G401.6 (cell line): ENCODE measurements around the gene ZBTB21.

ENCODE experiments used
- FAIRE-seq: peaks from 2 replicates; lab custom pipeline; 2012; peaks lifted over from hg19 to GRCh38; lab: Jason Lieb, UNC

Gene ZBTB21

GRCh38 chr21:42039911-42040351 lies 29.8 kb upstream of the ZBTB21 start:
- no peak for FAIRE-seq

- FAIRE-seq = no peak
Measured at GRCh38 chr21:42039470-42039901, 29.3 kb upstream of the ZBTB21 start.

GRCh38 chr21:42038826-42039425 lies 28.8 kb upstream of the ZBTB21 start:
- FAIRE-seq = no peak

- no peak for FAIRE-seq
Measured at GRCh38 chr21:42038393-42038792, 28.2 kb upstream of the ZBTB21 start.

- FAIRE-seq = no peak
Measured at GRCh38 chr21:42037943-42038342, 27.8 kb upstream of the ZBTB21 start.

- FAIRE-seq = no peak
Measured at GRCh38 chr21:42037516-42037915, 27.4 kb upstream of the ZBTB21 start.

- no peak for FAIRE-seq
Measured at GRCh38 chr21:42036313-42036712, 26.2 kb upstream of the ZBTB21 start.

GRCh38 chr21:42032968-42033367 lies 22.8 kb upstream of the ZBTB21 start:
- FAIRE-seq = no peak

GRCh38 chr21:42032266-42032665 lies 22.1 kb upstream of the ZBTB21 start:
- no peak for FAIRE-seq

- FAIRE-seq = no peak
Measured at GRCh38 chr21:42031816-42032215, 21.7 kb upstream of the ZBTB21 start.

- no peak for FAIRE-seq
Measured at GRCh38 chr21:42031241-42031640, 21.1 kb upstream of the ZBTB21 start.

GRCh38 chr21:42030311-42030710 lies 20.2 kb upstream of the ZBTB21 start:
- no peak for FAIRE-seq

GRCh38 chr21:42028766-42029425 lies 18.7 kb upstream of the ZBTB21 start:
- no peak for FAIRE-seq

- no peak for FAIRE-seq
Measured at GRCh38 chr21:42027822-42028765, 17.9 kb upstream of the ZBTB21 start.

- no peak for FAIRE-seq
Measured at GRCh38 chr21:42027085-42027821, 17.1 kb upstream of the ZBTB21 start.

- no peak for FAIRE-seq
Measured at GRCh38 chr21:42026082-42026435, 15.9 kb upstream of the ZBTB21 start.

GRCh38 chr21:42025376-42026081 lies 15.4 kb upstream of the ZBTB21 start:
- no peak for FAIRE-seq

GRCh38 chr21:42022906-42023305 lies 12.7 kb upstream of the ZBTB21 start:
- FAIRE-seq = no peak

GRCh38 chr21:42022091-42022430 lies 11.9 kb upstream of the ZBTB21 start:
- FAIRE-seq = no peak

GRCh38 chr21:42021371-42022090 lies 11.4 kb upstream of the ZBTB21 start:
- FAIRE-seq = no peak

- no peak for FAIRE-seq
Measured at GRCh38 chr21:42019706-42020105, 9.5 kb upstream of the ZBTB21 start.
